ENCODE data around the gene NEK9. TPM values are rescaled to one million over a fixed set of nuclear protein-coding genes. Genes with fewer than 3 reads are reported as not detected.
"Not testable (repeated sequence)": the region's sequence is repeated elsewhere in the genome, so short reads cannot be mapped to it uniquely, and the experiment has no call there.

The NEK9 gene
- total RNA-seq, 1 experiment from 2014 or later, result 40.2 TPM

DNA sequence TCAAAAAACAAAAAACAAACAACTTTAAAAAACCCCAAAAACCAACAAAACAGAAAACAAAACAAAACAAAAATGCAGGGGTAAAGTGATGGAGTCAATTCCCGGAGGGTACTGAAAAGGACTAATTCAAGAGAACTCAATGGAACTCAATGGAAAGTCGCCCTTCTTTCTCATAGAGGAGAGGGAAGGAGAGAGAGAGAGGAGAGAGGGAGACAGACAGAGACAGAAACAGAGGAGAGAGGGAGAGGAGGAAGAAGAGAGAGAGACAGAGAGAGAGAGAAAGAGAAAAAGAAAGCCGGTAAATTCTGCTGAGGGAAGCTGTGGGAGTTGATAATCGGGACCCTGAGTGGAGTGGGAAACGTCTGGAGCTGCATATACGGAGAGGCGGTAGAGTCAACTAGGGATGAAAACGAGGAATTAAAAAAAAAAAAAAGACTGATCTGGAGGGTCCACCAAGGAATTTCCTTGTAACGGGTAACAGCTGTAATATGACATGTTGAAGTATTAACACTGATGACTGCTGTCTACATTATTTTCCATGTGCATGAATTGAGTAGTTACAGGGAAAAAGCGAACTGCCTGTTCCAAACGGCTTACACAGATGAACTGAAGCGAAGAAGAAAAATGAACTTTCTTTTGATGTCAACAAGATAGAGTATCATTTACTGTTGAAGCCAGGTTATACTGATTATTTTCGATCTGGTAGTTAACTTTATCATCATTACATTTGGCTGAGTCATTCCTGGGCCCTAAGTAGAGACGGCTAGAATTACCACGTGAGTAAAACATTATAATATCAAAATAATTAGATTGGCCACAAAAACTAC, 58.3 kb downstream of the NEK9 start:
- DNase-seq (ENCODE audit: extremely low read depth, low read depth), result peak; percentile 33

DNA sequence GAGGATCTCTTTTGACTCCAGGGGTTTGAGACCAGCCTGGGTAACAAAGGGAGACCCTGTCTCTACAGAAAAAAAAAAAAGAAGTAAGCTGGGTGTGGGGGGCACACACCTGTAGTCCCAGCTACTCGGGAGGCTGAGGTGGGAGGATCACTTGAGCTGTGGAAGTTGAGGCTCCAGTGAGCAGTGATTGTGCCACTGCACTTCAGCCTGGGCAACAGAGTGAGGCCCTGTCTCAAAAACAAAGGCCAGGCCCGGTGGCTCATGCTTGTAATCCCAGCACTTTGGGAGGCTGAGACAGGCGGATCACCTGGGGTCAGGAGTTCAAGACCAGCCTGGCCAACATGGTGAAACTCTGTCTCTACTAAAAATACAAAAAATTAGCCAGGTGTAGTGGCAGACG, 59.1 kb downstream of the NEK9 start:
- DNase-seq (ENCODE audit: extremely low read depth, low read depth), result not testable (repeated sequence)

DNA sequence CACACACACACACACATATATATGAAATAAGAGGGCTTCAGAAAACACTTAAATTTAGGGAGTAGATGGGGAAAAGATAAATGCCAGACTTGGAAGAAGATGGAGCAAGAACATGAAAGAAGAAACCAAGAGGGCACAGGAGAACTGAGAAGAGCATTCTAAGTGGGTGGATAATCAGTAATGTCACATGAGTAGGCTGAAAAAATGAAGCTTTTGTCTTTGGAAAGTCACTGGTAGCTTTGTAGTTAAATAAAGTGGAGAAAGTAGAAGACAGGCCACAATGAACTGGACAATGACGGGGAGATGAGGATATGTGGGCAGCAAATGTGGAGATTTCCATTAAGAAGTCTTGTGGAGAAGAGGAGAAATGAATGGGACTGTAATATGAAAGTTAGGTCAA, 59.6 kb downstream of the NEK9 start:
- DNase-seq (ENCODE audit: extremely low read depth, low read depth), result no peak

DNA sequence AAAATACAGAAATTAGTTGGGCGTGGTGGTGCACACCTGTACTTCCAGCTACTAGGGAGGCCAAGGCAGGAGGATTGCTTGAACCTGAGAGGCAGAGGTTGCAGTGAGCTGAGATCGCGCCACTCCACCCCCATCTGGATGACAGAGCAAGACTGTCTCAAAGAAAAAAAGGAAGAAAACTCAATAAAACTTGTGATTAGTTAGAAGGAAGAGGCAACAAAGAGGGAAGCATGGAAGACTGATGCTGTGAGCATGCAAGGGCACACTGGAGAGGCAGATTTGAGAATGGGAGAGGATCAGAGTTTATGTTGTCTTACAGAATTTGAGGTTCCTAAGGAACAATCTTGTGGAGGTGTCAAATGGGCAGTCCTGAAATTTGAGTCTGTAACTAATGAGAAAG, 60.2 kb downstream of the NEK9 start:
- DNase-seq (ENCODE audit: extremely low read depth, low read depth), result no peak

DNA sequence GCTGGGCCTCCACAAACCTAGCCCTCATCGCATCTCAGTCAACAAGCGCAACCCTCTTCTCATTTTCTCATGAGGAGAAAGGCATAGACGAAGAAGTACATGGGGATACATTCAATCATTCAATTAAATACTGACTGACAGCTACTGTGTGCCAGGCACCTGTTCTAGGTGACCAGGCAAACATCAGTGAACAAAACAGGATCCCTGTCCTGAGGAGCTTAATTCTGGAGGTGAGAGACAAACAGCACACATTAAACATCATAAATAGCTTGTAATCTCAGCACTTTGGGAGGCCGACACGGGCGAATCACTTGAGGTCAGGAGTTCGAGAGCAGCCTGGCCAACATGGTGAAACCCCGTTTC, 62.7 kb downstream of the NEK9 start:
- no peak for DNase-seq (ENCODE audit: extremely low read depth, low read depth)

DNA sequence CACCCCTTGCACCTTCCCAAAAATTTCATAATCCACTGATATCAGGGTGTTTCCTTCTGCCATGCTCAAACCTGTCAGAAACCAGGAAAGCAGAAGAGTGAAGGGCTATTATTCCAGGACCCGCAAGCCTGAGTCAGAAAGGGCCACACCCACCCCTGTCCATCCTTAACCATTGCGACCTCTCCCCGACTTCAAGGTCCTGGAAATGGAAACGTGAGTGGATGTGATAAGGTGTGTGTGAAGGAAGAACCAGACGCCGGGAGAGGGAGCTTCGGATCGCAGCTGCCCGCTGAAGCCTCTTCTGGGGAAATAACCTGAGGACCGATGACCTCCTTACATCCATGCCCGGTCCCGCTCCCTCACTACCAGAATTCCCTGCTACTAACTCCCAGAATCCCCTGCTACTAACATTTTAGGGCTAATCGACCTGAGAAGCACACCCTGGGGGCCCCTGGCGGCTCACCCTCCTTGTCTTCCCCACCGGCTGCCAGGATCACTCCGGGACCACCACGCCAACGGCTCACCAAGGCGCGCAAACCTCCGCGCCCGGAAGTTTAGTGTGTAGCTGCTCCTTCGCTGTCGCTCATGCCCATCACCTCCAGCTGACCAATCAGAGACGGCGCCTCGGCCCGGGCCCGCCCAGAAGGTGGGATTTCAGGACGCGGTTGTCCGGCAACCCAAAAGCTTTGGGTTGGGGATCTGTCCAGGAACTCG, 63.2 kb downstream of the NEK9 start, which contains the start of gene ACYP1:
Gene ACYP1 (minus strand): TSS at position 534 of the 714 bp plus-strand sequence. CDS start 471 bp downstream, at position 63.
- peak; percentile 86 for DNase-seq (ENCODE audit: extremely low read depth, low read depth)

DNA sequence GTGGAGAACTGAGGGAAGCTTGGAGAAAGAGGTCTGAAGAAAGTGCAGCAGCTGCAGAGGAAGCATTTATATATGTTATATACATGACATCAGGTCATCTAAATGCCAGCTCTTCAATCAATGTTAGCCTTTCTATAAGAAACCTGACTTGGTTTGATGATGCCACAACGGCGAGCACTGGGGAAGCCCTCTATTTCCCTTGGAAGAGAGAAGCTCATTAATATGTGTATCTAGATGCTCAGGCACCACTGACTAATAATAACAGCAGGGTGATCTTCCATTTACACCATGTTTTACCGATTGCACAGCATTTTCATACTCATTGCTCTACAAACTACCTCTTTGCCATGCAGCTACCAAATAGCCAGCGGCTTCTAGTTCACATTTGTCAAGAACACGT, 63.8 kb downstream of the NEK9 start:
- DNase-seq (ENCODE audit: extremely low read depth, low read depth), result no peak

DNA sequence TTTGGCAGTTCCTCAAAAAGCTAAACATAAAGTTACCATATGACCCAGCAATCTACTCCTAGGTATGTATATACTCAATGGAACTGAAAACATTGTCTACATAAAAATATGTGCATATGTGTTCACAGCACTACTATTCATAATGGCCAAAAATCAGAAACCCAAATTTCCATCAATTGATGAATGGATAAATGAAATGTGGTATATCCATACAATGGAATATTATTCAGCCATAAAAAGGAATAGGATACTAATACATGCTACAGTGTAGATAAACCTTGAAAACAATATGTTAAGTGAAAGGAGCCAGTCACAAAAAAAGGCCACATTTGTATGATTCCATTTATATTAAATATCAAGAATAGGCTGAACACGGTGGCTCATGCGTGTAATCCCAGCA, 66.4 kb downstream of the NEK9 start:
- no peak for DNase-seq (ENCODE audit: extremely low read depth, low read depth)

DNA sequence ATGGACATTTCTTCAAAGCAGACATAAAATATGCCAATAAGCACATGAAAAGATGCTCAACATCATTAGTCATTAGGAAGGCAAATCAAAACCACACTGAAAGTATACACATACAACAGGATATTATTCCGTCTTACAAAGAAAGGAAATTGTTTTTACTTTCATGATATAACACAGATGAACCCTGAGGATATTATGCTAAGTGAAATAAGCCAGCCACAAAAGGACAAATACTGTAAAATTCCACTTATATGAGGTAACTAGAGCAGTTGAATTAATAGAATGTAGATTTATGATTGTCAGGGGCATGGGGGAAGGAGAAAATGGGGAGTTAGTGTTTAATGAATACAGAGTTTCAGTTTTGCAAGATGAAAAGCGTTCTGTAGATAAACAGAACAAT, 67.2 kb downstream of the NEK9 start:
- DNase-seq (ENCODE audit: extremely low read depth, low read depth), result no peak

DNA sequence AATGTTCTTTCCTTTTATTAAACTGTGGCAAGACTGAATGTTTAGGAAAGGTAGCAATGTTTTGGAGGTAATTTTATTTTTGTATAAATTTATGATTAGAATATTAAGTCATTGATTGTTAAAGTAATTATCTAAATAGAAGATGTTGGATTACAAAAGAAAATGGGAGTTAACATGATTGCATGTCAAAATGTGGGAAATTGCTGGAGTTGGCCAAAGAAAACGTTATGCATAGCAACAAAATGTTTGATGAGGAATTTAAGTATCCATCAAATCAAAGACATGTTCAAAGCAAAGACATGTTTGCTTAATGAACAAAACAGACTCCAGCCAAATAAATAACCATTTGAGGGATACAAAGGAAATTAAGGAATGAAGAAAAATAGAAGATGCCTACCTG, 72.4 kb downstream of the NEK9 start:
- no peak for DNase-seq (ENCODE audit: extremely low read depth, low read depth)

DNA sequence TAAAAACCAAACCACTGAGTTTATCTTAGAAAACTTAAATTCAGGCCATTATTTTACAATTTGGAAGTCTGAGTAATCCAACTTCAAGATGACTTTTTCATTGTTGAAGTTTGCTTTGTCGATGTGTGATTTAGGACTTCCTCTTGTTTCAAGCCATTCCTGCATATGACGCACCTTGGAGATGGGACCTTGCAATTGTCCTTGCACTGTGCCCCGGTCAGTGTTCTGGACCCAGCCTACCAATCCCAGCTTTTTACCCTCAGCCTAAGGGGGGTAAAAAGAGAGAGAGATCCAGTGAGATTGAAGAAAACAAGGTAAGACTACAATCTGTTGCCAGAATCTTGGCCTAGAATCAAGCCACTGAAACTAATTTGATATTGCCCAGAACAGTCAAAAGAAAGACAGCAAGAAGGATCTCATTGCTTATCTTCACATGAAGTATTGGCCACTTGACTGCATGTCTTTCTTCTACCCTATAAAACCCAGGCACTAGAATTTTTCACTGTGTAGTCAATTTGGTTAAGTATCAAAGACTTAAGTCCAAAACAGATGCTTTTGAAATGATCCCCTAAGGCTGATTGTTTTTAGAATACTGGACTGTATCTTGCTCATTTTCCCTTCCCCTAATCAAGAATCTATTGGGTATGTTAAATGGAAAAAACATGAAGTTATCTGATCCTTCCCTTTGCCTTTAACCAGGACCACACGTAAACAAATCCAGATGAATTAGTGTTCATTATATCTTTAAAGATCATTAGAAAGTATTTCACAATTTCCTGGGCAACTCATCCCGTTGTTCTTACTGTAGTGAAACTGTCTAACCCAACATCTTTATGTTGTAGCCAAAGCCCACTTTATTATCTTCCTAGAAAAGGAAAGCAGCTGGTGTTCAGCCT, 73.2 kb downstream of the NEK9 start:
- DNase-seq (ENCODE audit: extremely low read depth, low read depth), result no peak

DNA sequence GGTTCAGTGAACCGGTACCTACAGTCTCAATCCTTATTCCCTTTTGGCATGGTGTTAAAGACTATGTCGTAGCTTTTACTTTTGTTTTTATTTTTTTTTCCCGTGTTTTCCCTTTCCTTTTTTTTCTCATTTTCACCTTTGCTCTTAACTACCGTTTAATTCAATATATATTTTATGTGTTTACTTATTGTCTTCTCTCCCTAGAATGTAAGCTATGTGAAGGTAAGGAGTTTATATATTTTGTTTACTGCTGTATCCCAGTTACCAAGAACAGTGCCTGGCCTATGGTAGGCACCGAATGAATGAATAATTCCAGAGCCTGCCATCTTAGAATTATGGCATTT, 75.3 kb downstream of the NEK9 start:
- DNase-seq (ENCODE audit: extremely low read depth, low read depth), result no peak

DNA sequence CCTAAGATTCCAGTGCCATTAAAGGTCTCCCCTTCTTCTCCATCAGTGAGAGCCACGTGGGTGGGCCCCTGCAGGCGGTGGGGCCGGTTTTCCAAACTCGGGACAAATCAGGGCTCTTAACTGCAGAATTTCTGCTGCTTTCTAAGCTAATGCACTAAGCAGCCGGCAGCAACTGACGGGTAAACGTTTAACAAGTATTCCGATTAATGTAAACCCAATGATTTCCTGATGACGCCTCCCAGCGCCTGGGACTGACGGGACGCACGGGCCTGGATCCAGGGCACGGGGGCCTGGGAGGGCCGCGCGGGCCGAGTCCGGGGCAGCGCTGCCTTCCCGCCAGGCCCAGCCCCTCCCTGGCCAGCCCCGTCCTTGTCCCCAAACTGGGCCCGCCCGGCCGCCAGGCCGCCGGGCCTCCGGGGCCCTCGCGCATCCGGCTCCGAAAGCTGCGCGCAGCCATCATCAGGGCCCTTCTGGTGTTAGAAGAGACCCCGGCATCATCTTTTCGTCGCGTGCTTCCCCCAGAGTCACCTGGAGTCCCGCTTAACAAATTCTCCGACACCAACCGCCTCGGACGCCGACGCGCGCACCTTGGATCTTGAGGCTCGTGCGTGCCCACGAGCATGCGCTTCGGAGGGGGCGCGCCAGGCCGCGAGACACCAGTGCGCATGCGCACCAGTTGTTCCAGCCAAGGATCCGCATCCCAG, 75.8 kb downstream of the NEK9 start, which contains the start of gene MLH3:
Gene MLH3 (minus strand): TSS at position 616 of the 704 bp plus-strand sequence. CDS start 1,812 bp downstream, outside the sequence.
- DNase-seq (ENCODE audit: extremely low read depth, low read depth), result peak; percentile 71

DNA sequence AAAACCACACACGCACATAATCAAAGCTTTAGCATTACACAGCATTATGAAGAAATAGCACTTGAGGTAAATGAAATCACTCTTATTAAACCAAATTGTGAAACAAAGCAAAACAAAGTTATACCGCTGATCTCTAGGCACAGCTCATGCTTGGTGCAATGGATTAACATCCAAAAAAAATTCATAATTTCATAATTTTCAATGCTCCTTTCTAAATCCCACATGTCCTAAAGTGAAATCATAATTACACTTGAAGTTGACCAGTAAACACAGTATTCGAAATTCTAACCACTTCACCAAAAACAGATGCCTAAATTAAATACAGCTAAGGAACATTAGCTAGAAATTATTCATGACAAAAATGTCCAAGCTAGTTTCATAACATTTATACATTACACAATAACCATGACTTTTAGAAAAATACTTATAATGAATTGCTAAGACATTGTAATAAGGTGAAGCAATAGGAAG, 77.1 kb downstream of the NEK9 start:
- no peak for DNase-seq (ENCODE audit: extremely low read depth, low read depth)

DNA sequence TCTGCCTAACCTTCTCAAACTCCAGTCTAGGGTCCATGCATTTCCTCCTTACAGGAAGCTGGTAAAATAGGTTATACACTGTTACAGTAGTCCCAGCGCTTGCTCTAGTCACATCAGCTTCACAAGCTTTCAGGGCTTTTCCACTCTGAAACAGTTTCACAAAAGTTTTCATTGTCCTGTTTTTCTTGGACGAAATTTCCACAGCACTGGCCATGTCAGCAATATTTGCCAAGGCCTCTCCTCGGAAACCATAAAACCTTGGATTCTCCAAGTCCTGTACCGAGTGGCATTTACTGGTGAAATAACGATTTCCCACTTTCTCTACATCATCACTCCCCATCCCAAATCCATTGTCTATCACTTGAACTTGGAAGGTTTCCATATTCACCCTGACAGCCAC, 77.7 kb downstream of the NEK9 start:
- DNase-seq (ENCODE audit: extremely low read depth, low read depth), result no peak

DNA sequence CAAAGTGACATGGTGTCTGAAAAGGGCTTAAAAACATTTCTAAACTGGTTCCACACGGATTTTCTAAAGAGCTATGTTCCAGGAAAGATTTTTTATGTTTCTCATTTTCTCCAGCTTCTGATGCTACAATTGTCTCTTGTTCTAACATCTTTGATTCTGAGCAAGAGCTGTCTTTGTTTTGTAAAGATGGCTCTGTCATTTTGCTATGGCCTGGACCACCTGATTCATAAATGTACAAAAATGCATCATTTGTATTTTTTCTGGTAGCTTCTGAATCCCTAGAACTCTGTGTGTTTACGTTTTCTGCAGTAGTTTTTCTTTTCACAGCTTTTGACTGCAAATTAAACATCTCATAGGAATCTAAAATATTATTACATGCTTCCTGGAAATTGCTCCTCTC, 78.7 kb downstream of the NEK9 start:
- DNase-seq (ENCODE audit: extremely low read depth, low read depth), result no peak

DNA sequence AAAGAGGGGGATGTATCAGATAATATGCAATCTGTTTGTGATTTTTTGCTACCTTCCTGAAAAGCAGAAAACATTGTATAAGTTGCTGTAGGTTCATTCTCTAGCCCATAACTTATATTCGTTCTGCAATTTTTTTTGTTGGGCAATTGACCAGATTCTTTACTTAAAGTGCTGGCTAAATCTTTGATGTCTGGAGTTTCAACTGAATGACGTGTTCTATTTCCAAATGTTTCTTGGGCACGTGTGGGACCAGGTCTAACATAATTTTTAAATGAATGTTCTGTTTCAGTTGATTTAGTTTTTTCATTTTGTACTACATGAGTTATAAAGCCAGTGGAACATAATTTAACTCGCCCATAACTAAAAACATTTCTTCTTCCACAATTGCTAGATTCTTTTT, 79.3 kb downstream of the NEK9 start:
- DNase-seq (ENCODE audit: extremely low read depth, low read depth), result no peak

DNA sequence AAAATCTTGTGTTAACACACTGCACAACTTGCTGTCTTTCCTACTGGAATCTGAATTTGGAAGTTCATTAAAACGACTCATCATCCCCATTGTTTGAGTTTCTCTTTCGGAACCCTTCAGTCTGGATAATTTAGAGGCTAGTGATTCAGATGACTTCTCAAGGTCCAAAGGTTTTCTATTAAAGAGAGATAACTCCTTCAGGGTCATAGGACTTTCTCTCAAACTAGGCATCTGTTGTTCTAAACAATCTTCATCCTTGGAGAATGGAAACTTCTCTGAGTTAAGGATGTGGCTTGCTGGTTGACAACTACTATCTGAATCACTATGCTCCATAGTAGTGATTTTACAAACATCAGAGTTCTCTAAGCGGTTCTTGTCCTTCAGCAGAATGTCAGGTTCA, 79.9 kb downstream of the NEK9 start:
- no peak for DNase-seq (ENCODE audit: extremely low read depth, low read depth)

DNA sequence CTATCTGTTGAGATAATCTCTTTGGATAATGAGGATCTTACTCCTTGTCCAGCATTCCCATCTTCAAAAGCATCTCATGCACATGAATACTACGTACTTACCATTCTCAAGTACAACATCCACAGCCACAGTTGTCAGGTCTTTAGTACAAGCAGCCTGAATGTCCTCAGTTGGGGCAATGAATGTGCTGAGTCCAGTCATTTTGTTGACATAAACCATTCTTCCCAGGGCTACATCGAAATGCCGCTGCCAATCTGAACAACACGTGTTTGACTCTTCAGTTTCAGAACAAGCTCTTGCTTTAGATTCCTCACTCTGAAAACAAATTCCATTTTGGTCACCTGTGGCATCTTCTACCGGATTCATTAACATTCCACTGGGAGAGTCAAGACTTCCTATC, 80.6 kb downstream of the NEK9 start:
- DNase-seq (ENCODE audit: extremely low read depth, low read depth), result no peak

DNA sequence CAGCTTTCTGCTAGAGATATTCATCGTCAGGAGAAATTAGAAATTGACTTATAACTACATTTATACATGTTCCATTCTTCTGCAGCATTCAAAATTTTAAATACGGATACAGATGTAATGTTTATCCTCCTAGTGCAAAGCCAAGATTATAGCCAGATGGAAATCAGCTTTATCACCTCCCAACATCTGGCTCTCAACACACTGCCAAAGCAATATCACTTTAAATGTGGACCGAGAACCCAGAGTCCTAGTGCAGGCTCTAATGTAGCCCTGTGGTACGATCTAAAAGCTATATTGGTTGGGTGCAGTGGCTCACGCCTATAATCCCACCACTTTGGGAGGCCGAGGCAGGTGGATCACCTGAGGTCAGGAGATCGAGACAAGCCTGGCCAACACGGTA, 82.1 kb downstream of the NEK9 start:
- no peak for DNase-seq (ENCODE audit: extremely low read depth, low read depth)
